GM21381 (cell line): ENCODE data around the gene COBL.

ENCODE experiments used
- ATAC-seq: cut with Tn5 transposase; IDR thresholded peaks from one replicate; pipeline ENCODE4 v1.9.1; 2021; ENCODE audit warnings: mild to moderate bottlenecking, moderate library complexity; ENCODE audit not compliant: unreplicated experiment

The COBL gene

DNA sequence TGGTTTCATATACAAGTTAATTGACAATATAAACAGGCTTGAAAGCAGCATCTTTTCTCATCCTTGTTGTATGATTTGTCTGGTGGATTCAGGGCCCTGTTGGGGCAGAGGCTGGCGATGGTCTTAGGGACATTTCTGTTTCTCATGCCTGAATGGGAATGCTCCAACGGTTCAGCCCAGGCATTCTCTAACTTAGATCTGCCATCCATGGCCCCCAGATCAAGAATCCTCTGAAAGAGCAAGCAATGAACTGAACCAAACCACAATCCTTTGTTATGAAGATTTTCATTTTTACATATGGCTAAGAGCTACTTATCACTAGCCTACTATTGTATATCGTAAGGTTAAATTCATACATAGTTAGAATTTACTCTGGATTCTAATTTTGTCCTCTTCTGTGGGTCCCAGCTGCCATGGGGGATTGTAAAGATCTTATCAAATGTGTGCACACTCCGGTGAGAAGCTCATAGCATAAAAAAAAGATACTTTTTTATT lies 163.9 kb downstream of the COBL start:
- no peak for ATAC-seq

DNA sequence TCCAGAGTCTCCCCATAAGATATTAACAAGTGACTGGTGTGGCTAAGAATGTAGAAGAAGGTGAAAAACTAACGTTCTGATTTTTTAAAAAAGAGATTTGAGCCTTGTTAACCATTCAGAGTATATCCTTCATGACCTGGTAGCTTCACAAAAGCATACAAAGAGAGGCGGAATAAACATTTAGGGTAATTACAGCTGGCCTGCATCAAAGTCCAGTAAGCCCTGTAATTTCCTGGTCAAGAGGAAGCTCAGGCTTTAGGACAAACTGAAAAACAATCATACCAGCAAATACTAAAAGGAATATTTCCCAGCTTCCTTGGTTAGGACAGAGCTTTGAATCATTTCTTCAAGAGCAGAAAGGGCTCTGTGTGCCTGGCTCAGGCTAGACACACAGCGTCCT lies 165.2 kb downstream of the COBL start:
- no peak for ATAC-seq

DNA sequence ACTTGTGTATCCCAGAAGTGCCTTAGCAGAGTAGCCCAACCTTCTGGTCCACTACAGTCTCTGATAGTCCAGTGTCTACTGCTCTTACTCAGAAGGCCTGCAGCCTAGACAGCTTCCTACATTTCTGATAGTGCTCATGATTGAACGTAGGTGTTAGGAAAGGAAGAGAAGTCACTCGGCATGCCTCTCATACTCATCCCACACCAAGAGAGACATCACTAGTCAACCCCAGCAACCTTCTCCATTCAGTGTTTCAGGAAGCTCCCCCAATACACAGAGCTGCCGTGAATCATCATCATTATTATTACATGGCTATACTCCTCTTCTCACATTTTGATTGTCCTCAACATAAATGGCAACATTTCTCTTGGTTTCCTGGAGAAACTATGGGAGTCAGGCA lies 166.4 kb downstream of the COBL start:
- ATAC-seq = no peak

DNA sequence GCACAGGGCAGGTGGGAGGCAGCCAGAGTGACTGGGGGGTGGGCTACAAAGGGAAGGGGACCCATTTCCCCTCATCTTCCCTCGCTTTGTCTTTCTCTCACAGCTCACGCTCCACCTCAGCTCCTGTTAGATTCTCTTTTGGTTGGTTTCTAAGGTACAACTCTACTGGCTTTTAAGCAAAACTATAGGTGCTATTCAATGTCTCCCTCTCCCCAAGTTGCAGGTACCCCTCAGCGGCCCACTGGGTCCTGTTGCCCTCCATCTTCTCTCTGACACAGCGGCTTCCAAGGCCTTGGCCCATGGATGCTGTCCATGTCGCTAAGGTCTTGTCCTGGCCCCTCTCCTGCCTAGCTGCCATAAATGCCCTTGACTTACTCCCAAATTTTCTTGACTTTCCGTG lies 168.4 kb downstream of the COBL start:
- no peak for ATAC-seq

DNA sequence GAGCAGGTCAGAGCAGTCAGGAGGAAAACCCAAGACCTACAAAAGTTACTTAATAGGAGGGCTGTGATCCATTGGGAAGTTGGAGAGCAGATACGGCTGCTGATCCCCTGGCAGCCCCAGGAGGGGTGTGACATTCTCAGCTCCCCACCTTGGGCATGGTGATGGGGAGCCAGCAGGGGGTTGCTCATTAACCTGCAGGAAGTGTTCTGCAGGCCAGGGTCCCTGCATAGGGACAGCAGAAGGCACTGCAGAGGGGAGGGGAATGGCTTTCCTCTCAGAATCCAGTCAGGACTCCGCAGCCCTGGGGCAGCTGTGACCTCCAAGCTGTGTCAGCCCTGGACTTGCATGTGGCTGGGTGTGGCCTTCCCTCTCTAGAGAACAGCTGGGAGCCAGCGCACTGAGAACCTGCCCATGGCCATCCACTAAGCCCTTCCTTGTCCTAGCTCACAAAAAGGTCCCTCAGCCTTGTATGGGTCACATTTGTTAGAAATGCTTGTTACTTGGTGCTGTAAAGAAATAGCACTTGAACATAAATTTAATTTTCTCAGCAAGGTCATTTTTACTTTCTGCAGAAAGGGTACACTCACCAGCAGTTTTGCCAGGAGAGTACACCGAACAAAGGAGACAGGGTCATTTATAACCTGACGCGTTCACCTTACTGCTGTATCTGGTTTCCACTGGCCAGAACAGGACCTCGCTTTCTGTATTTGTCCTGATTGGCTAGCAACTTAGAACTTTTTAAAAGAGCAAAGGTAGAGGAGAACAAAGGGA lies 169.6 kb downstream of the COBL start:
- no peak for ATAC-seq

DNA sequence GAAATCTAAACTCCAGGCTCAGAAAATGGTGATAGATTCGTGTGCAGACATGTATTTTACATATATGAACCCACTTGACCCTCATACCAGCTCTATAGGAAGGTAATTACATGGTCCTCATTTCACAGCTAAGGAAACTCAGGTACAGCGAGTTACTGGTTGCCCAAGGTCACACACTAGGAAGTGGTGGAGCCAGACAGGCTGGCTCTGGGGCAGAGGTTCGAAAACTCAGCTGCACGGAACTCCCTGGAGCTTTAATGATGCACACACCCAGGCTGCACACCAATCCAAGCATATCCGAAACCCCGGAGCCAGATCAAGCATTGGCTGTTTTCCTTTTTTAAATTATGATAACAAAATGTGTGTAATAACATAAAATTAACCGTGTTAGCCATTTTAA lies 172.4 kb downstream of the COBL start:
- ATAC-seq = no peak

DNA sequence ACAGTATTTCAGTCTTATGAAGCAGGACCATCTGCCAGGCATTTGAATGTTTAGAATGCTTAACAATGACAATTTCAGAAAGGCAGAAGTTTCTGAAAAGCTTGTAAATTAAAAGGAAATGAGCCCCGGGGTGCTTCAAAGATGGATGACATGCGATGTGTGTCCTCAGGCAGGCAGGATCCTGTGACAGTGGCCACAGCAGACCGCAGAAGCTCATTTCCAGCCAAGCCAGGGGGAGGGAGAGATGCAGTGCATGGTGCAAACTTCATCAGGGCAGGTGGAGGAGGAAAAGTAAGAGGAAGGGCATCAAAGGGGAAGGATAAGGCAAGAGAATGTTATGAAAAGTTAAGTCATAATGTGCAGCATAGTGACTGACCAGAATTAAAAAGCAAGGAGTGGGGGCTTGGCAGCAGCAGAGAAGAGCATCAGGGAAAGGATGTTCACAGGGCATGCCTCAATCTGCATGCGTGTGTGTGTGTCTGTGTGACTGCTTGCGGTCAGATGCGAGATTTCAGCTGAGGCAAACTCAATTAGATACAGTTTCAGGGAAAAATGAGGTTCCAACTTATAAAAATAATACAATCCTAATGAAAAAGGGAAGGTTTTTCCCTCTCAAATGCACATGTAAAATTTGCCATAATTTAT lies 173.7 kb downstream of the COBL start:
- no peak for ATAC-seq

DNA sequence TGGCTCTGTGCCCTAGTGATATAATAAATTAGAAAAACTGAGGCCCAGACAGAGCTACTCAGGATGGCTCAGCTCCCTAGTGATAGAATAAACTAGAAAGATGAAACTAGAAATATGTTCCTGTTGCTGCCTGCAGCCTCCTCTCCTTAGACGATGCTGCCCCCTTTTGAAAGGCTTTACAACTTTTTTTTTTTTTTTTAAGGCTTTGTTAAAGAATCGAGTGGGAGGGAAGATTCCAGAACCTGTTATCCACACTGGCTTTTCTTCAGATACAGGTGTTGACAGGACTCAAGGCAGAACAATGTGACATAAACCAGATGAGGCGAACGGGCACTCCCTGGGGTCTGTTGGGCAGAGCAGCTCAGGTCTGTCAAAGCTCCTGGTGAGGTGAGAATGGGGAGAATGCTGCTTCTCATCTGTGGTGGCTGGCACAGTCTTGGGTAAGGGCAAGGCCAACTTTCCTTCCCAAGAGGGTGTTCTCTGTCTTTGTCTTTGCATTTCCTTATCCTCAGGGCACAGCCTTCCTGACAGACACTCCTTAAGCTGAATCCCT lies 175.1 kb downstream of the COBL start:
- ATAC-seq = no peak

DNA sequence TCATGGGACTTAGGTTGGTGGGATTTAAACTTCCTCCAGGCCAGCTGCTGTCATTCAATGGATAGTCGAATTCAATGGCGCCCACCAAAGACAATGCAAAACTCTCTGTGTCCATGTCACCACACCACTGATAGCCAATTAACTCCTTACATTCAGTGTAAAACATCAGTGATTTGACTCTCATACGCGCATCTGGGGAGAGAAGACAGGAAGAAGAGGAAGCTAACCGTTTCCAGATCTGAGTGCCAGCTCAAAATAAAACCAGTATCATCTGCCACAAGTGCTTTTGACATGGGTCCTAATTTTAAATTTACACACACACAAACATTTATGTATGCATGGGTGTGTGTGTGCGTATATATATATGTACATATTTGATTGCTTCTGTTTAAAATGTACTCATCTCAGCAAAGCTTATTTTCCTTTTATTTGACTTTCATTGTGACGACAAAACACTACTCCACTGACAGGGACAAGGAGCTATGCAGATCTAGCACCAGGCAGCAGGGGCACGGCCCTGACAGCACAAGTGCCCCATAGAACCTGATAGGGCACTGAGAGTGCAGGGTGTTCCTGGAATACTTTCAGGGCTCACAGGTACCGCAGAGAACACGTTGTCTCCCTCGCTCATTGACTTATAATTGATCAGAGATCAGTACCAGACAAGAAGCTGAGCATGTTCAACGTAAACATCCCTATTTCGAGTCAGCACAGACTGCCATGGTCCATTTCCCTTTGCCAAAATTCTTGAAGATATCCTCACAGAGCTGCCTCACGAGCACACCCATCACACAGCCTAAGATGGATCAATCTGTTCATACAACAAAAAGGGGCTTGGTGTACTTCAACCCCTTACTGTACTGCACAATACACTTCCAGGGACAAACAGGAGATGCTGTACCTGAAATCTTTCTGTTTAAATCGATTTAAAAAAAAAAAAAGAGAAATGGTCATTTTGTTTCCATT lies 176.1 kb downstream of the COBL start:
- no peak for ATAC-seq

DNA sequence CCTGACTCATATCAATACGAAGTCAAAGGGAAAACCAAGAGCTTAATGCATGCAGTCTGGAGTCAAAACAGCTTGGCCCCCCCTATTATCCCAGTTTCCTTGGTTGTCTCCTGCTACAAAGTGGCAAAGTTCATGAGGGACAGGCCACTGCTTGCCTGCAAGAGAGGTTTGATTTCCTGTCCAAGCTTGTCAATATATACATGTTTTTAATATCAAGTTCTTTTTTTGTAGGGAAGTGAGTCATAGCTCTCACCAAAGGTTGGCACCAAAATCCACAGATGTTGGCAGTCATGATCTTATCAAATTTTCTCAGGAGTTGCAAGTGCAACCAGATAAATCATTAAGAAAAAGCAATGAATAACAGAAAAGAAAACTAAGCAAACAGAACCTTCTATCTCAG lies 176.8 kb downstream of the COBL start:
- ATAC-seq = no peak

DNA sequence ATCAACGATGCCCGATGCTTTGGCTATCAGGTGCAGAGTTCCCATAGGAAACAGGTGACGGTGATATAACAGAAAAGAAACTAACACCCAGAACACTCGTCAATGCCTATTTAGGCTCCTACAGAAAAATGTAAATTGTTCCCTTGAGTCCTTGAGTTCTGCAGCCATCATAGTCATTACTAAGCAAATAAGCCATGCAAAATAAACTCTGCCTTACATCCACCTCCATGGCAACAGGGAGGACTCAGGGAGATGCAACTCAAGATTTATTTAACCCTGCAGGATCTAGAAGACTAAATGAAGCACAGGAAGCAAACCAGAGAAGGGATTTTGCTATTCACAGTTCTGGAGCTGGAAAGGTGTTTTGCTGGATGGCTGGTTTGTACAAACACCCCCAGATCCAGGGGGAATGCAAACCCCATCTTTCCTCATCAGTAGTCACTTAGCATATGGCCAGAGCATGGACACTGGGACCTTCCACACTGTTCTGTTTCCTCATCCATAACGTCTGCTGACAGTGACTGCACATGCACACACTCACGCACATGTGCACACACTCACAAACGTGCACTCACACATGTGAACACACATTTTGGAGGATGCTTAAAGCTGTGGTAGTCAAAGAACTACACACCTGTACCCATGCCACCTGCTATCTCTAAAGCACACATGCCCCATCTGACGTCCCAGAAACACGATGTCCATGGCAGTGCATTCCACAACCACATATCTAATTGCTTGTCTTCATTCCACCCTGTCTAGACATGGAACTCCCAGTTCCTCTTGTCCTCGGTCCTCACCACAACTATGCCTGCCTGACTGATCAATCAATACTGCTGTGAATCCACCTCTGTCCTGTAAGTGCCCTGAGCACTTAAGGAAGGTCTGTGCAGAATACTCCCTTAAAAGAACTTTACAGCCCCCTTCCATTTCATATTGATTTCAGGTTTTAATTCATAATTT lies 178.2 kb downstream of the COBL start:
- ATAC-seq = no peak

DNA sequence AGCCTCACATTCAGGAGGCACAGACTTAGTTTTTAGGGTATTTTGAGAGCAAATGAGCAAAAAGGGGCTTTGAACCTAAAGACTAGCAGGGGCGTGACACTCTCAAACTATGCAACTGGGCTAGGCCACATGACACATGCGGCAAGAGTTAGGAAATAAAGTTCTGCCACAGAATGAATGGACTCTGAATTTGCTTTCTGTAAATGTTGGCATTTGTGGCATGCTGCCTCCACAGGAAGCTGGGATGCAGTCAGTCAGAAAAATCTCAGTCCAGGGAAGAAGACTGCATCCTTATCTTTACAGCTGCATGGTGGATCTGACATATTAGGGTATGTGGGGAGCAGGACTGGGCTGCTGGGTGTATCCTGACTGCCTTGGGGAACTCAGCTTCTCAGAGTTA lies 181.0 kb downstream of the COBL start:
- no peak for ATAC-seq

DNA sequence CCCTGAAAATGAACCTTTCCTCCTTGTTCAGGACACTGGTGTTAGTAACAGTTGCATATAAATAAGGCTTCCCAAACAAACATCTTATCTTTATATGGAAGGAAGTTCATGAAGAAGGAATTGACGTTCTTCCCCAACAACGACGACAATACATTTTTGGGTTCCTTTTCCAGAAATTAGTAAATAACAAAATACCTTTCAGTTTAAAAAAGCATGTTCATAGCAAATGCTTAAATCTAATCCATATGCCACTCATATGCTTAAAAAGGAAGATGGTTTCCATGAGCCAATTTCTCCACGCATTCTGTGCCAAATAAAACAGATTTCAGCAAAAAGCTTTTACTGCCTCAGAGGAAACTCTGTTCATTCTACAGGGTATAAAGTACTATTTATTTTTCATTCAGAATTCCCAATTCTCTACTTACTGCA lies 182.6 kb downstream of the COBL start:
- ATAC-seq = no peak

DNA sequence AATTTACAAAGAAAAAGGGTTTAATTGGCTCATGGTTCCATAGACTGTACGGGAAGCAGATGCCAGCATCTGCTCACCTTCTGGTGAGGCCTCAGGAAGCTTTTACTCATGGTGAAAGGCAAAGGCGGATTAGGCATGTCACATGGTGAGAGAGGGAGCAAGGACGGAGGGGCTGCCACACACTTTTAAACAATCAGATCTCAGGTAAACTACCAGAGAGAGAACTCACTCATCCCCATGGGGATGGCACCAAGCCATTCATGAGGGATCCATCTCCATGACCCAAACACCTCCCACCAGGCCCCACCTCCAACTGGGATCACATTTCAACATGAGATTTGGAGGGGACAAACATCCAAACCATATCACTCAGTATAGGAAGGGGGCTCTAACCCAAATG lies 183.9 kb downstream of the COBL start:
- ATAC-seq = no peak

DNA sequence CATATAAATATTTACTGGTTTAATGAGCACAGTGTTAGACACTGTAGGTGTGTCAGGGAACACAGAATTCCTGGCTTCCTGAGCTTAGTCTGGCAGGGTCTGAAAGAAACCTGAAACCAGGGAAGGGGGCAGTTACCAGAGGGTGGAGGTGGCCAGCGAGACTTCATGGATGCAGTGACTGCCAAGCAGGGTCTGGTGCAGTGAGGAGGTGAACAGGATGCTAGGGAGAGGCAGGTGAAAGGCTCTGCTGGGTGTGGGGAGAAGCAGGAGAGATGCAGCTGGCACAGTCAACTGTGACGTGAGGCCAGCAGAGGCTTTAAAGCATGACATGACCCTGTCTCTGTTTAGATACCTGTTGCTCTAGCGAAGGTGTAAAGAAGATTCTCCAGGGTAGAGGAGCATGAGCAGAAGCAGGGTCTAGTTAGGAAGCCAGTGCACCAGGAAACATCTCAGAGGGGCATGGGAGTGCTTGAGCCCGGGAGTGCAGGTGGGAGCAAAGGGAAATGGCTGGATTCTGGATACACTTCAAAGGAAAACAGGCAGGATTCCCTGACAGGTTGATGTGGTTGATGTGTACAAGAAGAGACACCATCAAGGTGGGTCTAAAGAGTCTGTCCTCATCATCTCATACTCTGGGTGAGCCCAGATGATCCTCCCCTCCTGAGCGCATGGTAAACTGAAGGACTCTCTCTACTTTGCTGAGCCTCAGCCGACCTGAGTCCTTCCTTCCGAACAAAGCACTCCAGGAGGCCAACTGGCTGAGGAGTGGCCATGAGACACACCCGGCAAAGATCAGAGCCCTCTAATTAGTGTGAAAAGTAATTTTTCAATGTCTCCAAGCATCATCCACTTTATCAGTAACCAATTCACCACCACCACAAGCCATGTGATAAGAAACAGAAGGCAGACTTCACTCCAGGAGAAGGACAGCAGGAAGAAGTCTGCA lies 186.8 kb downstream of the COBL start:
- no peak for ATAC-seq

DNA sequence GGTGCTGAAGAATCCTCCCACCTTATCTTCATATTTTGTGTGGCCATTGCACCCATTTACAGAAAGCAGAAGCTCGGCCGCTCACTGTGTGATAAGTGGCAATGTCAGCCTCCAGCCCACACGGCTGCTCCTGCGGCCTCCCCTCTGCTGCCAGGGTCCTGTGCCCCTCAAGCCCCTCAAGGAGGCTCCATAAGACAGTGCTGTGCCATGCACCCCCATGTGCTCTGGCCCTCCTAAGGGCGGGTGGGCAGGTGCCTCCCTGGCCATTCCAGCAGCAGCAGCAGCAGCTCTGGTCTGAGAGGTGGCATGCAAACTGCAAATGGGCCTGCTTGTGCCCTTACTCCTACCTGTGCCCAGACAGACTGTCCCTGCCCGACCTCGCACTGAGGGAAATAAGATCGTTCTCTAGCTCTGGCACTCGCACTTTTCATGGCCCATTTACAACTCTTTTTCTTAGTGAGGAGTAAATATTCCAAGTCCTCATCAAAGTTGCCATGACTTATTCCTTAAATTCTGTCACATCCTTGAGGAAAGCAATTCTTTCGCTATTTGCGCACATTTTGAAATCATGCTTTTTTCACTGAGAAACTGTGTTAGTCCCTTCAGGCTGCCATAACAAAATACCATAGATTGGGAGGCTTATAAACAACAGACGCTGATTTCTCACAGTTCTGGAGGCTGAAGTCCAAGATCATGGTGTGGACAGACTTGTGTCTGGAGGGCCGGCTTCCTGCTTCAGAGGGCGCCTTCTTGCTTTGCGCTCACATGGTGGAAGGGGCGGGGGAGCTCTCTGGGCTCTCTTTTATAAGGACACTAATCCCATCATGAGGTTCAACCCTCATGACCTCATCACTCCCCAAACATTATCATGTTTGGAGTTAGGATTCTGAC lies 187.8 kb downstream of the COBL start:
- no peak for ATAC-seq

DNA sequence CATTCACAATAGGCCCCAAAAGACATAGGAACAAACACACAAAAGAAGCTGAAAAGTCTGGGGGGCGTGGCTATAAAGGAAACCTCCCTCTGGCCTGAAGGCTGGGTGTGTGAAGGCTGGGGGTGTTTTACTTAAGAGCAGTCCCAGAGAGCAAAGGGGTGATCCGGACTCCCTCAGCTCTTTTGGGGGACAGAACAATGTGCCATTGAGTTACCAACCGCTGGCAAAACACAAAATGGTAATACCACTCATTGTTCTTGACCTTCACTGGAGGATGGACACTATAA lies 189.0 kb downstream of the COBL start:
- ATAC-seq = no peak
